Esophagus mucosa (tissue), 1 donor: ENCODE data around the gene POLR1H. TPM values are rescaled to one million over a fixed set of nuclear protein-coding genes. Genes with fewer than 3 reads are reported as not detected.
"Not testable (repeated sequence)": the region's sequence is repeated elsewhere in the genome, so short reads cannot be mapped to it uniquely, and the experiment has no call there.

Experiments
- ATAC-seq: fragments of 200-7000 bp; cut with Tn5 transposase; one replicate; pipeline ENCODE4 v1.9.1; 2020
- total RNA-seq: library from RNA; stranded (reverse); gene quantifications from one replicate; pipeline ENCODE4 v1.2.4, GENCODE V29; 2023
- donor health status: DM: yes; HTN: yes; CAD: no.

POLR1H gene, protein sequence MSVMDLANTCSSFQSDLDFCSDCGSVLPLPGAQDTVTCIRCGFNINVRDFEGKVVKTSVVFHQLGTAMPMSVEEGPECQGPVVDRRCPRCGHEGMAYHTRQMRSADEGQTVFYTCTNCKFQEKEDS
- total RNA-seq: 33.1 TPM

DNA sequence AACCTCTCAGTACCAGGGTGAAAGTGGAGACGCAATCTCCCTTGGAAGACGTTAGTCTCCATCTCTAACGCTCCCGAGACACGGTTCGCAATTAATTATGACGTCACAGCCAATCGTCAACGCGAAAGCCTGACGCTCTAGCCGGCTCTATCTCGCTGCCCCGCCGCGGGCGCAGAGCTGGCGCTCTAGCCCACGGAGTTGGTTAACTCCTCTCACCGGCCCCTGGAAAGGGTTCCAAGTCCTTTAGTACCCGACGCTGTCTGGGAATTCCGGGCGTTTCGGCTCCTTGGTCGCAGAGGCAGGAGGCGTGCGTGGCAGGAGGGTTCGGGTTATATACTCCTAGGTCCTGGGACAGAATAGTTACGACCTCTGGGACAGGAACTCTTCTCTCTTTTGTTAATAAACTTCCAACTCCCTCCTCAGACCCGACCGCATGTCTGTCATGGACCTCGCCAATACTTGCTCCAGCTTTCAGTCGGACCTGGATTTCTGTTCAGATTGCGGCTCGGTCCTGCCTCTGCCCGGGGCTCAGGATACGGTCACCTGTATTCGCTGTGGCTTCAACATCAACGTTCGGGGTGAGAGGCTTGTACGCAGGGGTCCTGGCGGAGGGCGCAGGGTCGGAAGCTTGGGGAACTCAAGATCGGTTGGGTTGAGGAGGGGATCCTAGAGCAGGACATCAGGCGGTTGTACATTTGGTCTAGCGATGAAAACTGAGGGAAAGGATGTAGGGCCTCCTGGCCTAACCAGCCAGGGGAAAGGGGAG lies at the start of gene POLR1H:
Gene POLR1H, plus strand, starts transcription at position 174 of the 766 bp plus-strand sequence. Its CDS starts 260 bp downstream, at position 434.
- ATAC-seq: peak; percentile 95

DNA sequence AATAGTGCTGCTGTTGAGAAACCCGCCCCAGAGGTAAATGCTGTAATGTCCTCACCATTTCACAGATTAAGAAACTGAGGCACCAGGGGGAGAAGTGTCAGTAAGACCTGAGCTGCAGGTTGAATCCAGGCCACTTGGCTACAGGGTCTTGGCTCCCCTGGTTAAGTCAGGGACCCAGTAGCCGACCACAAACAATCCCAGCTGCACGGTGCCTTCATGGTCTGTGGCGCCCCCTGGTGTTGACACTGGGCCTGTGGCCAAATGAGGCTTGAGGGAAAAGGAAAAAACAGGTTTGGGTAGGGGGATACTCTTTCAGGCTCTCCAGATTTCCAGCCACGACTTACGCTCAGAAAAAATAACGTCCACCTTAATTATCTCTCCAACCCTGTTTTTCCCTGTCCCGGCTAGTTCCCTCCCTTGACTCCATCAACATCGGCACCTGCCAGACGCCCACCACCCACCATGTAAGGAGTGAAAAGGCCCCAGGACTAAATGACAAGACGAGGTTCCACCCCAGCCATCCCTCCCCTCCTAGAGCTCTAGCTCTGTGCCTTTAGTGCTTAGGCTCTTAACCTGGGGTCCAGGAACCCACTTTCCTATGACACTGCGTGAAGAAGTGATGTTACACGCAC lies 47.7 kb upstream of the POLR1H start:
- peak; percentile 48 for ATAC-seq

DNA sequence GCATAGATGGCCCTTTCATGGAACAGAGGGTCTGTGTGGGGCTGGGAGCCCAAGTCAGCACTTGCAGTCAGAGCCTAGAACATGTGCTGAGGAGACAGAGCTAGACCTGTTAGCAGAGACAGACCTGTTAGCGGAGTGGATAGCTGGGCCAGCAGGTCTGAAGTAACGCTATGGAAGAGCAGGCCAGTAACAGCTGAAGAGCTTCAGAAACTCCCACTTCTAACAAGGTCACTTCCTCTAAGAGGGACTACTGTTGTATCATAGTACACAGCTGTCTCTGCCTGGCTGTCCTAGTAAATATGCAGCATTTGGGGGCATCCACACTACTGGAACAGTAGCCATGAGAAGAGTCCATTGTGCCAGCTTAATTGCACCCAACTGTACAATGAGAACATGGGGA lies 41.2 kb upstream of the POLR1H start:
- no peak for ATAC-seq

DNA sequence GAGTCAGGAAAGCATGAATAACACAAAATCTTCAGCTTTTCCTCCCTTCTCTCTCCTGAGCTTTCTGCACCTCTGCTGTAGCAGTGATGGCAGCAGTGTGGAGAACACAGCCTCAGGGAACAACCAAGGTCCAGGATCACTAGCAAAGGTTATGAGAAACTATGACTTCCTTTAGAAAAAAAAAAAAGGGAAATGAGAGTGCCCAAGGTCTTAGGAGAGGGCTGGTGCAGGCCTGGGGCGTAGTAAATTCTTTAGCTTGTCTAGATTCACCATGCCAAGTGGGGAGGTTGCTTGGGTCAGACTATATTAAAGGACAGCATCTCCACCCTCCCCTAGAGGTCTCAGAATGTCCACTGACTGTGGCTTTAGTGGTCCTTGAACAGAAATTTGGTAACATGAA lies 40.4 kb upstream of the POLR1H start:
- ATAC-seq: no peak

DNA sequence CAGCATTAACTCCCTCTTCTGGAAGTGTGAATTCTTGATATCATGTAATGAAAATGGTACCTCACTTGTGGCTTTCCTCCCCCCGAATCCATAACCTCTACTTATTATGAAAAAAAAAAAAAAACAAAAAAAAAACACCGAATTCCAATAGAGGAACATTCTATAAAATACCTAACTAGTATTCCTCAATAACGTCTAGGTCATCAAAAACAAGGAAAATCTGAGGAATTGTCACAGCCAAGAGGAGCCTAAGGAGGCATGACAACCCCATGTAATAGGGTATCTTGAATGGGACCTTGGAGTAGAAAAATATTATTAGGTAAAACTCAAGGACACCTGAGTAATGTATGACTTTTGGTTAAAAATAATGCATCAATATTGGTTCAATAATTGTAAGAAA lies 38.9 kb upstream of the POLR1H start:
- no peak for ATAC-seq

DNA sequence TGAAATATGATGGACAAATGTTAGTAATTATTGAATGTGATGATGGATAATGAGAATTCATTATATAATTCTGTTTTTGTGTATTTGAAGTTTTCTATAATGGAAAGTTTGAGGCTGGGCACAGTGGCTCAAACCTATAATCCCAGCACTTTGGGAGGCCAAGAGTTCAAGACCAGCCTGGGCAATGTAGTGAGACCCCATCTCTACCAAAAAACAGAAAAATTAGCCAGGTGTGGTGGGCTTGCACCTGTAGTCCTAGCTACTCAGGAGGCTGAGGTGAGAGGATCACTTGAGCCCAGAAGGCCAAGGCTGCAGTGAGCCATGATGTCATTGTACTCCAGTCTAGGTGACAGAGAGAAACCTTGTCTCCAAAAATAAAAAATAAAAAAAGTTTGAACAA lies 38.4 kb upstream of the POLR1H start:
- ATAC-seq: not testable (repeated sequence)

DNA sequence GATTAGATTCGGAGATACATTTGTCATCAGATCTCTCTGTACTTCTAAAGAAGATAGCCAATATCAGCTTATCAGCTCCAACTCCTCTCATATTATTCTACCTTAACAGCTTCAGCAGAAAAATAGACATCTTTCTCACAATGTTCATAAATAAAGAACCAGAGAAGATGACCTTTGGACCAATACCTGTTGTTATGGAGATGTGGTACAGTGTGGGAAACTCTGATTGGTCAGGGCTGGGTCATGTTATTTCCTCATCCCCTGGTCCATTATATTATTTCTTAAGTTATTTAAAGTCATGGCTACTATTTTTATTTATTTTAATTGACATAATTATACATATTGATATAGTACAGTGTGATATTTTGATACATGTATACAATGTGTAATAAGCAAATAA lies 35.9 kb upstream of the POLR1H start:
- ATAC-seq: no peak

DNA sequence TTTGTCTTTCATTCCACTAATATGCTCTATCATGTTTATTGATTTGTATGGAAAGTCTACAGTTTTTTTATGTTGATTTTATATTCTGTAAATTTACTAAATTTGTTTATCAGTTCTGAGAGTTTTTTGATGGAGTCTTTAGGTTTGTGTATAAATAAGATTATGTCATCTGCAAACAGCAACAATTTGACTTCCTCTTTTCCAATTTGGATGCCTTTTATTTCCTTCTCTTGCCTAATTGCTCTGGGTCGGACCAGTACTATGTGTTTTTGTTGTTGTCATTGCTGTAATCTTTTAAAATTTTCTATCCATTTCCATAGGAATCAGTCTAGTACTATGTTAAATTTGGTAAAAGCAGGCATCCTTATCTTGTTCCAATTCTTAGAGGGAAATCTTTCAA lies 31.5 kb upstream of the POLR1H start:
- ATAC-seq: no peak

DNA sequence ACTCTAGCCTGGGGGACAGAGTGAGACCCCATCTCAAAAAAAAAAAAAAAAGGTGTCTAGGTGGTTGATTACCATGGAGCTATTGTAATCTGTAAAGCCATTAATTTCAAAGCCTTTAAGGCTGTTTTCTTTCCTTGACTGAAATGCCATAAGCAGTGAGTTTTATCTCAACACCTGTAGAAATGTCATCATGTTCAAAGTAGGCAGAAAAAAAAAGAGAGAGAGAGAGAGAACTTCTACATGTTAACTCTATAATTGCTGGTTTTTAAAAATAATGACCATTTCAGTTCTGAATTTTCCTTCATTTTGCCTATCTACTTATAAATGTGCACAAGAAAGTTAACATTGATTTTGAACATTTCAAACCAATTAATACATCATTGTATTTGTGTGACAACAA lies 29.7 kb upstream of the POLR1H start:
- ATAC-seq: no peak

DNA sequence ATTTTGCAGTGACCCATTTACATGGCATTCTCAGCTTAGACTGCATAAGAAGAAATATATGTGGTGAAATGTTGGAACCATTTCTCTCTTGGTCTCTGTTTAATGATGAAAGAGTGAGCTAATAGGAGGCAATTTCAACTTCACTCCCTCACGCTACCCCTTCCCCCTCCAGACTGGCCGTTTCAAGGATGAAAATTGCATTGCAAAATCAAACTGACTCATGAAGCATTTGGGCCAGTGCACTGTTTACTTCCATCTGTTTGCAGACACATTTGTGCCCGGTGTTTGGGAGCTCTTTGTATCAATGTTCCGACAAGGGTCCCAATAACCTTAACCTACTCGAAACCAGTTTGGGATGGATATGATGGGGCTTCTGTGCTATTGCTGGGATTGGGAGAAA lies 27.6 kb upstream of the POLR1H start:
- ATAC-seq: not testable (repeated sequence)

DNA sequence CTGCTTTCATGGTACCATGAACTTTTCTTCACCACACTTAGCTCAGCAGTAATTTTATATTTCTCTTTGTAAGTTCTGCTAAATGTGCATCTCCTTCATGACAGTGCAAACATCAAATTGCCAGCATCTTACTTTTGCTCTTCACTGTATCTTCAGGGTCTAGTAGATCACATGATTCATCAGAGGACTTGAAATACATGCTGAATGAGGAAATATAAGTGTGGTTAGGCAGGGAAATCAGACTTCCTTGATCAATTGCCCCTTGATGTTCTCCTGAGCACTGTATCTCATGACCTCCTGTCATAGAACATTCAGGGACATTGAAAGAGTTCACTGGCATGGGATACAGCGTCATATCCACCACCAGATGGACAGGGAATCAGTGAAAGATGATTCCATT lies 25.3 kb upstream of the POLR1H start:
- no peak for ATAC-seq

DNA sequence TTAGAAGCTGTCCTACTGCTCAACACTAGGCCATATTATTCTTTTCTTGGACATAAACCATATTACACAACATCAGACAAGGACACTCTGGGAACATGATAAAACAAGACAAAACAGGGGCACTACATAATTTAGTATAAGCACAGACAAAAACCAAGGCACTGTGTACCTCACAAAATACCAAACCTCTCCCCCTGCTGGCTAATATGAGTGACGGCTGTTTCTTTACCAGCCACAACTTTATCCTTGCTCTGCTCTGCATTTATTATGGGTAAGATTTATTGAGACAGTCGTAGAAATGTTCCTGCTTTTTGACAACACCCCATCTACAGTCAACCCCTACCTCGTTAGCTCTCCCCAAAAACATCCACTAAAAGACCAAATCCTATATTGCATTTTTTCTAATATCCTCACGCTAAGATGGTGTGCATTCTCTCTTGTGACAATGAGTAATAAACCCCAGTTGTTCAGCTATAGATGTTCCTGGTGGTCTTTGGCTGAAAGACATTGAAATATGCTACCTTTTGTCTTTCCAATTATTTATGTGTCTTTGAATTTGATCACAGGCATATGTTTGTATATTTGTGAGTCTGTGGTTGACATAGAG lies 23.8 kb upstream of the POLR1H start:
- ATAC-seq: peak; percentile 29

DNA sequence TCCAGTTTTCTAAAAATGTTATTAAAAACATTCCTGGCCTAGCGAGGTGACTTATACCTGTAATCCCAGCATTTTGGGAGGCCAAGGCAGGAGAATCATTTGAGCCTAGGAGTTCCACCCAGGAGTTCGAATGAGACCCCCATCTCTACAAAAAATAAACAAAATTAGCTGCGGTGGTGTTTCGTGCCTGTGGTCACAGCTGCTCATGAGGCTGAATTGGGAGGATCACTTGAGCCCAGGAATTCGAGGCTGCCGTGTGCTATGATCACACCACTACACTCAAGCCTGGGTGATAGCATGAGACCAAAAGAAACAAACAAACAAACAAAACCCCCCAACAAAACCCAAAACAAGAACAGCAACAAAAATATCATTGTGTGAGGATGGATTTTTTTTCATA lies 19.8 kb upstream of the POLR1H start:
- ATAC-seq: no peak

DNA sequence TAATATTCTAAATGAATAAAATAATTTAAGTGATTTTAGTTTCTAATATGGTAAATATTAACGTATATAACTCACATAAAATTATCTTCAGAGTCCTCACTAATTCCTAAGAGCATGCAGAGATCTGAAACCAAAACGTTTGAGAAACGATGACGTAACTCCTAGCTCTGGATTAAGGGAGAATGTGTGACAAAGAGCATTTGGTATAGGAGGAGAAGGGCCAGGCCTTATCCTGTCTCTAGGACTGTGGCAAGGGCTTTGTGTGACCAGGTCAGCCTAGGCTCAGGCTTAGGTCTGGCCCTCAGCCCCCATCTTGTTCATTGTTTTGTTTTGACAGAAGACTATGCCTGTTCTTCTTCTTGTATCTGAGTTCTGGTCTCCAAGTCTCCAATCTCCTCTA lies 19.2 kb upstream of the POLR1H start:
- no peak for ATAC-seq

DNA sequence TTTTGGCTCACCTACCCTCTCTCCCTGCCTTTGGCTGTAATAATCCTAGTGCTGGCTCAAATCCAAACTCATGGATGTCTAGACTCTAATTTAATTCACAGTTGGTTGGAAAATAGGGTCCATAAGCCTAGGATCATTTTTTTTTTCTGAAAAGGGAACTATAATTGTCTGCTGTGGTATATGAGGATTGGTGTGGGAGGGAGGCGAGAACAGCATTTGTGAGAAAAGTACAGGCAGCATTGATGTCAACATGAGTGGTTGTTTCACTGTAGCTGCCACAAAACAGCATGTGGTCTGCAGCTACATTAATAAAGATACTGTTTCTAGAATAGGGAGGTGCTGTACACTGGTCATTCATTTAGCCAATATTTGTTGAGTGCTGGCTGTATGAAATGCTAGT lies 18.6 kb upstream of the POLR1H start:
- ATAC-seq: no peak

DNA sequence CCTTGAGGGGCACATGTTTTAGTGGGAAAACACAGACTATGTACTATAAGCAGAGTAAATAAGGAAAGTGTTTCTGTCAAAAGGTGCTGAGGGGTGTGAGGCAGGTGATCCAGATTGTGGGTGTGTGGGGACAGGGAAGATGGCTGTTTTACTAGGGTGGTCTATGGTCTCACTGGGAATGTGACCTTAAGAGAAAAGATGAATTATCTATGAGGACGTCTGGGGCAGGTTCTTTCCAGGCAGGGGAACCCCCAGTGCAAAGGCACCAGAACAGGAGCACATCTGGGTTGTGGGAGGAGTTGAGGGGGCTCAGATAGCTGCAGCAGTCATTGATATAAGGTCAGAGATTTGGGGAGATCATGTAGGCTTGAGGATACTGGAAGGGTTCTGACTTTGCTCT lies 18.2 kb upstream of the POLR1H start:
- no peak for ATAC-seq

DNA sequence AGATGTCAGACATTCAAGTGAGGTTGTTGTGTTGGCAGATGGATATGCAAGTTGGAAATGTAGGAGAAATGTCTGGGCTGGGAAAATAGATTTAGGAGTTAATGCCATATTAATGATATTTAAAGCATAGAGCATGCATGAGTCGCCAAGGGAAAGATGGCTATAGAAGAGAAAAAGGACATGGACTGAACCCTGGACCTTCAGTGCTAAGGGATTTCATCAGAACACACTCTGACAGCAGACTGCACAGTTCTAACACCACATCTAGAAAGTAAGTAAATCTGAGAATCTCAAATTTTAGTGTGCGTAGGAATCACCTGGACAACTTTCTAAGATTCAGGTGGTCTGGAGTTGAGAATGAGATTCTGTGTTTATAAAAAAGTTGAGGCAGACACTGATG lies 17.3 kb upstream of the POLR1H start:
- no peak for ATAC-seq

DNA sequence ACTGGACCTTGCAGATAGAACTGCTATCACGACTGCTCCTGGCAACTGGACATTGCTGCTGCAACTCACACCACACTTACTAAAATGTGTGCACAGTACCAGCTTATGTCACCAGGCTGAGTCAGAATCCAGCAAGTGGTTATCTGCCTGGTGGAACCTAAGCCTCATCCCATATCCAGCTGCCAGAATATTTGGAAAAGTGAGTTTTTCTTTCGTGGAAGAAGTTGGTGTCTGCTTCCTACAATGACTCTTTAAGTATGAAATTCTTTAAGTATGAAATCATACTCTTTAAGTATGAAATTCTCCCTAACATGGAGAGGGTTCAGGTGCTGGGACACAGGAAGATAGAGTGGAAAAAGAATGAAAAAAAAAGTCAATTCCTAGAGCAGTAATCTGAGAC lies 16.4 kb upstream of the POLR1H start:
- ATAC-seq: no peak

DNA sequence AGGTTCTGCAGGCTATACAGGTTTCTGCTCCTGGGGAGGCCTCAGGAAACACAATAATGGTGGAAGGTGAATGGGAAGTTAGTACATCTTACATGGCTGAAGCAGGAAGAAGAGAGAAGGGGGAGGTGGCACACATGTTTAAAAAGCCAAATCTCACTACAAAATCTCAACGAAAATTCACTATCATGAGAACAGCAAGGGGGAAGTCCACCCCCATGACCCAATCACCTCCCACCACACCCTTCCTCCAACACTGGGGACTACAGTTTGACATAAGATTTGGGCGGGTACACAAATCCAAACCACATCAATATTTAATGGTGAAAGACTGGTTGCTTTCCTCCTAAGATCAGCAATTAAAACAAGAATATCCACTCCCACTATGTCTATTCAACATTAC lies 13.8 kb upstream of the POLR1H start:
- no peak for ATAC-seq

DNA sequence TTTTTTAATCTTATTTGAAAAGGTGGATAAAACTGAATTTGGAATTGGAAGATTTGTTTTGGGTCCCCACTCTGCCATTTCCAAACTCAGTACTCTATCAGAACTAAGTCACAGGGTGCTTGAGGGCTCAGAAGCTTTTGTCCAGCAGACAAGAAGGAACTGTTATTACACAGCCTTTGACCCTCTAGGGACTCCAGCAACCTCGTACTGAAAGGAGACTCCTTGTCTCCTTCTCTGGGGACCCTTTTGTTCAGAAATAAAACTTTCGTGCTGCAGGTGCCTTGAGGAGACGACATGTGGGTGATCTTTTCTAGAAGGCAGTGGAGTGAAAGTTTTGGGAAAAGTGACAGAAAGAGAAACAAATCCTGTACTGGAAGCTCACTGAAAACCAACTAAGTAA lies 7.4 kb upstream of the POLR1H start:
- no peak for ATAC-seq

DNA sequence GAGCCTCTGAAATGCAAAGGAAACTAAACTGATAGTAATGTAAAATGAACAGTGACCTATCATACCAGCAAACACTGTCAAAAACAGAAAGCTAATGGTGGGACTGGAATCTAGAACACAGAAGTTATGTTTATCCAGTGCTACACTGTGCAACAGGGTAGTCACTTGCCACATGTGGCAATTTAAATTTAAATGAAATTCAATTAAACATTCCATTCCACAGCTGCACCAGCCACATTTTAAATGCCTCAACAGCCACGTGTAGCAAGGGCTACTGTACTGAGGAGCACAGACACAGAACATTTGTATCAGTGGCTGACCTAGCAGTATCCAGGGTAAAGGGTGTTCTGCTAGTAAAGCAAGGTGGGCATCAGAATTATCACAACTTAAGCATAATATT lies 5.6 kb upstream of the POLR1H start:
- no peak for ATAC-seq

DNA sequence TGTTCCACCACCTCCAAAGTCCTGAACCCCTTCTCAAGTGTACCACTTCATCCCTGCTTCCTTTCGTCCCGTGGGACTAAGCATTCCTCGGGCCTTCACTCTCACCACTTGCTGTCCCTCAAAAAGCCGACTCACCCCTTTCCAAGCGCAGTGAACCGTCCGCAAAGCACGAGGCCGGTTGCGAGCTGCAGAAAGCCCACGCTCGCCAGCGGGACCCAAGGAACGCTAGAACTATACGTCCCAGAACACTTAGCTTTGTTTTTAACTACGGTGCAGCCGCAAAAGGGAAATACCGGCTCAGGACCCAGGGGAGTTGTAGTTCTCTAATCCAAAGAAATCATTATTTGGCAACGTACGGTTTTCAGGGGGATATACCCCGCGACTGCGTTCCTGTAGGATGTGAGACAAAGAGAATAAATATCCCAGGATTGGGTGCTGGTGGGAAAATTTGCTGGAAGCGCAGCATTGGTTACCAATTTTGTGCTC lies 416 bp upstream of the POLR1H start:
- ATAC-seq: peak; percentile 20

DNA sequence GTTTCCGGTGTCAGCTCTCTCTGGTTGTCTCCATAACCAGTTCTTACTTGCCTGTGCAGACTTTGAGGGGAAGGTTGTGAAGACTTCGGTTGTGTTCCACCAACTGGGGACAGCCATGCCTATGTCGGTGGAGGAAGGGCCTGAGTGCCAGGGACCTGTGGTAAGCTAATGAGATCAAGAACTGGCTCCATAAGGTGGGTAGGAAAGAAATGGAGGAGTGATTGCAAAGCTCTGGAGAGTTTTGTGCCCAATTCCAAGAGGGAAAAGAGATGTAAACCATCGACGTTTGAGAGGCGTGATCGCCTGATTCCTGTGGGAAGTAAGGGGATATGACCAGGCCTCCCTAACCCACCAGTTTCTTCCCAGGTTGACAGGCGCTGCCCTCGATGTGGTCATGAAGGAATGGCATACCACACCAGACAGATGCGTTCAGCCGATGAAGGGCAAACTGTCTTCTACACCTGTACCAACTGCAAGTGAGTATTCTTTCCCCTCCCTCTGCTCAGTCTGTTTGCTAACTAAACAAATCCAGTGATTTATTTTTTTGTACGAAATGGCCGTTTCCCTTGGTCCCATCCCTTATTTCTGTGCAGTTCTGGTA lies 893 bp downstream of the POLR1H start:
- ATAC-seq: peak; percentile 41
